Measurements from ENCODE around the gene ATP2B2.

The ATP2B2 gene

DNA sequence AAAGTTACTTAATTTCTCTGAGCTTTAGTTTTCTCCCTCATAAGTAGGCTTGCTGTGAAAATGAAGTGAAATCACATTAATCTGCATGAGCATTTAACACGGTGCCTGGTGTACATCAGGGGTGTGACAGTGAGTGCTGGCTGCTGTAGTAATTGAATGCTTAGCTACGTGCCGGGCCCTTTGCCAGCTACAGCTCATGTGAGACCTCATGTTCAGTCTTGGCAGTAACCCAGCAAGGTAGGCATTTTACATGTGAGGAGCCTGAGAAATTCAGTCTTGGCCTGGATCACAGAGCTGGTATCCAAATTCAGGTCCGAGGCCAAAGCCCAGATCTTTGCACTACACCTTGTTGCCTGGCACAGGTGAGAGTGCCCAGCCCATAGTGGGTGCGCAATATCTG is 221.7 kb downstream of the ATP2B2 start:
- no peak for DNase-seq (ENCODE audit: low read depth, low spot score)

DNA sequence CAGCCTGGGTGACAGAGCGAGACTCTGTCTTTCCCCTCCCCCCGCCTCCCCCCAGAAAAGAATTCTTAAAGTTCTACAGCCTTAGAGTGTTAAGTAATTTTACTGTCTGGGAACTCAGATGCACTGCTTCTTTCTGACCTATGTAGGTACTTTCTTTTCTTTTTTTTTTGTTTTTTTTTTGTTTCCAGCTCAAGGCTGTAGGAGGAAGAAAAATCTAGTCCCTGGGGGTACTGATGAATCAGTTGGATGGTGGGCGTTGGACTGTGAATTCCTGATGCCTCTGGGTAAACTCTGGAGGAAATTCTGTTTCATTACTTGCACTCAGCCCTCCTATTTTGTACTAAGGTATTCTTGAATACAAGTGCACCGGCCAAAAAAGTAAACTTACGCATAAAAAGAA is 223.4 kb downstream of the ATP2B2 start:
- no peak for DNase-seq (ENCODE audit: low read depth, low spot score)

DNA sequence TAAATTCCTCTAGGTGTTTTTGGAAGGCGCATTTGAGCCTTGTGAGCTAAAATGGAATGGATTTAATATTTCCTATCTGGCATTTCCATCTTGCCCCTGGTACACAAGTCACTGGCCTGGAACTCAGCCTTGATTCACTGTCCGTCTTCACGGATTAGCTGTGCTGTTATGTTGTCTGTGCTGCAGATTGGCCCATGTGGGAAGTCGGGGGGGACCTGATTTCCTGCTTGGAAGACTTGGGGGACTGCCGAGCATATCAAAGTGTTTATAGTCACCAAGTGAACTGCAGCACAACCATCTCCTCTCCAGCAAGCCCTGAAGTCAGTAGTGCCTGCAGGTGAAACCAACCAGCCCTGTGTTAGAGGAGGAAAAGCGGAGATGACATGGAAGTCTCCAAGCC is 224.8 kb downstream of the ATP2B2 start:
- no peak for DNase-seq (ENCODE audit: low read depth, low spot score)

DNA sequence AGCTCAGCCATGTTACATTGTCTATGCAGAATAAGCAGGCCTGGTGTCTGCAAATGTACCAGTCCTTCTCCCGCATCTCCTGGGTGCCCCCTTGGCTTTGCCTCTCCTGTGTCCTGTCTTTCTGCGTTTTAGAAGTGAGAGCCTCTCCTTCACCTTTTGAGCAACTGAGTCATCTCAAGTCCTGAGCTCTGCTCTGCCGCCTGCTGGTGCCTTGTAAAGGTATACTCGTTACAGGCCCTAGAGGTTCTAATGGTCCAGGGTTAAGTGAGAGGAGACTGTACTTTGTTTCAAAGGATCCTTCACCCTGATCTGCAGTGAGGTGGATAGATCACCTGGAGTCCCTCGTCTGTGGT is 225.2 kb downstream of the ATP2B2 start:
- DNase-seq (ENCODE audit: low read depth, low spot score) = no peak

DNA sequence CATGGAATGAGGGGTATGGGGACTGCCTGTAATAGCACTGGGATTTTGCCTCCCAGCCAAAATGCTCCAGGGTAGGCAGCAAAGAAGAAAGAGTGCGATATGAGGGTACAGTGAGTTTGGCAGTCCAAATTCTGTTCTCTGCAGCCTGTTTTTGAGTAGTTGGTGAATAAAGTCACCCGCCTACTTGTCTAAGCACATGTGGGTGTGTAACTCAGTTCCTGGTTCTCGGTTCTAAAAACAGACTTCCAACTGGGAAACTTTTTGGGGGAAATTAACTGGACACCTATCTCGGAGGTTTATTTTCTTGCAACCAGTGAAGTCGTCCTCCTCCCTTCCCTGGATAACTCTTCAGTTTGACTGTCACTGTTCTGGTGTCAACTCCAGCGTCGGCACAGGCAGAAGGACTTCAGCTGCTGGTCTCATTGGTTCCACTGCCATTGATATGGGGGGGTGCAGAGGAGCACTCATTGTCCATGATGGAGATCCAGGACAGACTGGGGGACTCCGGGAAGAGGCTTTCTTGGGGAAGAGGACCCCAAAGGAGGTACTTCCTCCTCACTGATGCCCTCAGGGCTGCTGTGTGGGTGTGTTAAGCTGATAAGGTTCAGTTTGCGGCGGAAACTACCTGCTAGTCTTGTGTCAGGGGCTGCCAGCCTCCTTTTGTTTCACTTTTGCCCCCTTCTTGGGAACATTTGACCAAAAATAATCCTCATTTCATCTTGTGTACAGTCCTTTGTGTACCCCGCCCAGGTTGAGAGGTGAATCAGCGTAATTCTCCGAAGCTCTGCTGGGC is 225.8 kb downstream of the ATP2B2 start:
- DNase-seq (ENCODE audit: low read depth, low spot score) = no peak

DNA sequence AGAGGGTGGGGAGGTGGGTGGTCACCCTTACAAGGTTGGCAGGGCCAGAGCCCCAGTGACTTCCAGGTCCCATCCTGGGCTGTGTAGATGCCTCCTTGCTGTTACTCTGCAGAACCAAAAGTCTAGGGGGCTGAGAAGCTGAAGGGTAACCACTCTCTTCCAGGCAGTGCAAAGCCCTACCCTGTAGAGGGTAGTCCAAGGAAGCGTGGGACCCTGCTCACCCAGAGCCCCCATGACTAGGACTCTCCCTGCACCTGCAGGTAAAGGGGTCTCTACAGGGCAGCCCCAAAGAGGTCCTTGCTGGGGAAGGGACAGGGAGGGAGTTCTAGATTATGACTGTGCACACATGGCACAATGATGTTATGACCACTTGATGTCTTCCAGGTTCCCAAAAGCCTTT is 226.9 kb downstream of the ATP2B2 start:
- no peak for DNase-seq (ENCODE audit: low read depth, low spot score)

DNA sequence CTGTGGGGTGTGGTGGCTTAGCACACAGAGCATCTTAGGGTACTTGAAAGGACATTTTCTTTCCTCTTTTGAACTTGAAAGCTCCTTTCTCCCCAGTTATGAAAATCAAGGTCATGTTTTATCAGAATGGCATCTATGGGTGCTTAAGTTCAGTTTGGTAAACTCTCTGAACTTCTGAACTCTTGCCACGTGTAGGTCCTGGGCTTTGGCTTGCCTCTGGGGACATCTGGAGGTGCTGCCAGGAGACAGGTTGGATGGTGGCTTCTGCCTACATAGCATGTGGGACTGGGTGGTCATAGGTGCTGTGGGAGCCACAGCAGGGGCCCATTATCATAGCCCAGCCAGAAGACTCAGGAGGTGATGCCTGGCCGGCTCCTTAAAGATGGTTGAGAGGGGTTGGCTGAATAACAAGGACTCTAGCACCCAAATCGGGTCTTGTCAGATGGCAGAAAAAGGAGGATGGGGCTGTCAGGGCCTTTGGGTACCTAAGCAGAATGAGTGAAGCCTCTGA is 228.2 kb downstream of the ATP2B2 start:
- DNase-seq (ENCODE audit: low read depth, low spot score) = no peak

DNA sequence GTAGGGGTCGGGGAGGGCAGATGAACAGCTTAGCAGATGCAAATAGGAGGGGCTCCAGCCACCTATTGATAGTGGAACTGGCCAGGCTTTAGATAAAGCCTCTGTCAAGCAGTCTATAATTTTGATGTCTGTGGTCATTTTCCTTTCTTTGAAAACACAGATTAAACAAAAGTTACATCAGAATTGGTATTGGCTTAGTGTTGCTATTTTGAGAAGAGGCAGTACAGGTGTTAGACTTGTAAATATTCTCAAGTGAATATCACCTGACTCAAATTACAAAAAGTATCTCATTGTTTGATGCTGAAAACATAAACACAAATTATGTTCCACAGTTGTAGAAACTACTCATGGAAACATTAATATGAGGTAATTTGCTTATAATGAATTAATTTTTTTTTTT is 230.8 kb downstream of the ATP2B2 start:
- DNase-seq (ENCODE audit: low read depth, low spot score) = no peak

Measured in brain pericyte (primary cell).